Prostate gland (tissue), 2 donors: Measurements from ENCODE around the gene UFSP2. TPM values are rescaled to one million over a fixed set of nuclear protein-coding genes. Genes with fewer than 3 reads are reported as not detected.

Source experiments
- DNase-seq: peaks from one replicate; pipeline ENCODE4 v3.0.0-alpha.2; 2019; ENCODE audit warnings: low spot score
- H3K27ac ChIP-seq, 2 donors: fragments of 200-600 bp; sonication (generic); 2 replicates each; pipeline ENCODE4 v1.5.1; 2017 to 2019
- H3K27me3 ChIP-seq: fragments of 200-600 bp; sonication (generic); replicated peaks from 2 replicates; pipeline ENCODE4 v1.5.1; 2019; ENCODE audit not compliant: insufficient read depth
- H3K36me3 ChIP-seq, 2 donors: fragments of 200-600 bp; sonication (generic); 1 replicate in 1 of 2; 2 replicates in 1 of 2; pipeline versions ENCODE4 v1.5.1 to v1.8.1; 2017 to 2019
- H3K4me1 ChIP-seq: fragments of 200-600 bp; sonication (generic); replicated peaks from 2 replicates; pipeline ENCODE4 v1.5.1; 2019
- H3K4me3 ChIP-seq, 2 donors: fragments of 200-600 bp; sonication (generic); 2 replicates each; pipeline ENCODE4 v1.5.1; 2017 to 2019
- H3K9me3 ChIP-seq: fragments of 200-600 bp; sonication (generic); 2 replicates; pipeline ENCODE4 v1.5.1; 2017
- POLR2A ChIP-seq: fragments of 450-650 bp; IDR thresholded peaks from one replicate; pipeline ENCODE4 v1.6.1; 2016; ENCODE audit warnings: antibody characterized with exemption, mild to moderate bottlenecking
- POLR2AphosphoS5 ChIP-seq: sonication (generic); formaldehyde crosslinking; IDR thresholded peaks from one replicate; pipeline ENCODE4 v1.6.1; 2017; ENCODE audit warnings: antibody characterized with exemption
- WGBS: methylation state at CpG from one replicate; pipeline ENCODE4 v1.1.5; 2018; 5-methylcytosine and 5-hydroxymethylcytosine counted together
- intact Hi-C: fragments of 100-400 bp; cut with DNase I; formaldehyde crosslinking; loops from one replicate; pipeline ENCODE4 v1.14.2; 2022
- total RNA-seq, 2 donors: library from RNA; depleted of rRNA; stranded (reverse); fragments of >200 nt; gene quantifications; one replicate each; pipeline ENCODE4 v1.1.0, GENCODE V29; 2016
- TF ChIP-seq, protein P1 (sequence below), 4 experiments: fragments of 200-600 bp in 2 of 4; fragments of 450-650 bp in 2 of 4; sonication (generic) in 2 of 4; IDR thresholded peaks; 1 replicate in 3 of 4; 2 replicates in 1 of 4; pipeline ENCODE4 v1.5.1; 2016 to 2019; ENCODE audit warnings: antibody characterized with exemption in 4 of 4, mild to moderate bottlenecking in 2 of 4, moderate library complexity in 2 of 4

The UFSP2 gene
- total RNA-seq, 2 donors from 2014 or later = 32.1 to 42.7 TPM

DNA sequence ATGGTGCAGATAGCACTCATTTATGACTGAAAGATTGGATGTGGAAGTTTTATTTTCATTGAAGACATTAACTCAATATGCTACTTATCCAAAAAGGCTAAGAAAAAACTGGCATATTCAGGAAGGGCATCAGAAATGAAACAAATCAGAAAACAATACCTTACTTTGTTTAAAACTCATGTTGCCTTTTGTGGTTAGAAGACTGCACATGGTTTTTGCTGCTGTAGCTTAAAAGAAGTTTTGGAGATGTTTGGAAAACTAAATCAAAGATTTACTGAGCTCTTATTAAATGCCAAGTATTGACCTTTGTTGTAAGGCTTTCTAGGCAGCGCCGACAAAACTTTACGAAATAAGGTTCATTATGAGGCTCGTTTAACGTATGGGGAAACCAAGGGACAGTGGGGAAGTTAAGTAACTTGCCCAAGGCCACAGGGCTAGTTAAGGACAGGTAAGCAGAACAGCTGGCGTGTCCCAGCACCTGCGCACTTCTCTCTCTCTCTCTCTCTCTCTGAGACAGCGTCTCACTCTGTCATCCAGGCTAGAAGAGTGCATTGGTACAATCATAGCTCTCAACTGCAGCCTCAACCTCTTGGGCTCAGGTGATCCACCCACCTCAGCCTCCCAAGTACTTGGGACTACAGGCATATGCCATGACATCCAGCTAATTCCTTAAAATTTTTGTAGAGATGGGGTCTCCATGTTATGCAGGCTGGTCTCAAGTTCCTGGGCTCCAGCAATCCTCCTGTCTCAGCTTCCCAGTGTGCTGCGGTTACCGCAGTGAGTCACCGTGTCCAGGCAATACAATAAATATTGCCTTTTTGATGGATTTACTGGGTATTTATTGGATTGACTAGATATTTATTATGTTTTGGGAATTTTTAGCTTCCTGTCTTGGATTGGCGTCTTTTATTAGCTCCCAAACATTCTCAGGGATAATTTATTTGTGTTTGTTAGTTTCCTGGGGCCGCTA lies 46.2 kb downstream of the UFSP2 start:
- 73% methylated on average over 13 of the region's 13 CpGs for WGBS
- DNase-seq = no peak
- Histone ChIP-seq H3K27me3 (no peaks in the 10 kb centered on the region), H3K4me1 (peaks cover 10% of the 10 kb centered on the region), H3K27ac (peak overlapping the region in 1 of 2 donors; percentile 10), H3K4me3 (no peak overlapping the region), H3K9me3 (no peaks in the 10 kb centered on the region), H3K36me3 (no peaks in the 10 kb centered on the region)
- intact Hi-C loops = no loop called here
- TF ChIP-seq POLR2A (no peak), POLR2AphosphoS5 (no peak)
- TF ChIP-seq, protein P1, sequence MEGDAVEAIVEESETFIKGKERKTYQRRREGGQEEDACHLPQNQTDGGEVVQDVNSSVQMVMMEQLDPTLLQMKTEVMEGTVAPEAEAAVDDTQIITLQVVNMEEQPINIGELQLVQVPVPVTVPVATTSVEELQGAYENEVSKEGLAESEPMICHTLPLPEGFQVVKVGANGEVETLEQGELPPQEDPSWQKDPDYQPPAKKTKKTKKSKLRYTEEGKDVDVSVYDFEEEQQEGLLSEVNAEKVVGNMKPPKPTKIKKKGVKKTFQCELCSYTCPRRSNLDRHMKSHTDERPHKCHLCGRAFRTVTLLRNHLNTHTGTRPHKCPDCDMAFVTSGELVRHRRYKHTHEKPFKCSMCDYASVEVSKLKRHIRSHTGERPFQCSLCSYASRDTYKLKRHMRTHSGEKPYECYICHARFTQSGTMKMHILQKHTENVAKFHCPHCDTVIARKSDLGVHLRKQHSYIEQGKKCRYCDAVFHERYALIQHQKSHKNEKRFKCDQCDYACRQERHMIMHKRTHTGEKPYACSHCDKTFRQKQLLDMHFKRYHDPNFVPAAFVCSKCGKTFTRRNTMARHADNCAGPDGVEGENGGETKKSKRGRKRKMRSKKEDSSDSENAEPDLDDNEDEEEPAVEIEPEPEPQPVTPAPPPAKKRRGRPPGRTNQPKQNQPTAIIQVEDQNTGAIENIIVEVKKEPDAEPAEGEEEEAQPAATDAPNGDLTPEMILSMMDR (IDR thresholded peaks at IDR 0.05) = no peak

DNA sequence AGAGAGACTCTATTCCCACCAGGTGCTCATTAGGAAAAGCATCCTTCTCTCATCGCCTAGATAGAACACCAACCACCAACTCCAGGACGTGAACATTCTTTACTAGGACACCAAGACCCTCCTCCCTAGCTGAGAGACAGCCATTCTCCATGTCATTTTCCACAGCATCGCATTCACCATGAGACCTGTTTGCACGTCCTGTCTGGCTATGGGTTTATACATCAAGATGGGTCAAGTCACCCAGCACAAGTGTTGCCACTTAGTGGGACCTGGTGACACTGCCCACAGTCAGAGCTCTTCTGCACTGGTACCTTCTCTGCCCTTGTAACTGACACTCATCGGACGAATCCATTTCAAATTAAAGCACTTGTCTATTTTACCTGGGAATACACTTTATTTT lies 47.5 kb downstream of the UFSP2 start:
- no peaks in the 10 kb centered on the region for H3K4me1 ChIP-seq
- 91% methylated on average over 6 of the region's 6 CpGs for WGBS
- H3K36me3 ChIP-seq = no peaks in the 10 kb centered on the region
- no peaks in the 10 kb centered on the region for H3K27me3 ChIP-seq
- no peak overlapping the region for H3K27ac ChIP-seq
- no peak overlapping the region for H3K4me3 ChIP-seq
- intact Hi-C loops = no loop called here
- TF ChIP-seq, protein P1 (IDR thresholded peaks at IDR 0.05) = no peak
- no peak for TF ChIP-seq POLR2A
- TF ChIP-seq POLR2AphosphoS5 = no peak
- no peak for DNase-seq
- no peaks in the 10 kb centered on the region for H3K9me3 ChIP-seq

DNA sequence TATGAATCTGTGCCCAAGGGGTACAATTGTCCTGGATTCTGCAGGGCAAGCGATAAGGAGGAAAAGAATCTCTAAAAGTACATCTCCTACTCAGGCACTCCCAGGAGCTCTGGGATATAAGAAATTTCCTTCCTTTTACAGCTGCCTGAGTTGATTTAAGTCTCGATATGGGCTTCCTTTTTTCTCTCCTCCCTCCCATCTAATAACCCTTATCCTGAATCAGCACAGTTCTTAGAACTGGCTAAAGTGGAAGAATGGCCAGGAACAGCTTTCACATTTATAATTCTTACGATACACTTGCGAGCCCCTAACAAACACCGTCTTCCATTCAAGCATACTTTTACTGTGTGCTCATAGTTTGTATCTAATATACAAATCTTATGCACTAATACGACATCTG lies 51.2 kb downstream of the UFSP2 start:
- intact Hi-C loops = no loop called here
- WGBS = 77% methylated on average over 6 of the region's 6 CpGs
- no peaks in the 10 kb centered on the region for H3K27me3 ChIP-seq
- no peaks in the 10 kb centered on the region for H3K36me3 ChIP-seq
- no peaks in the 10 kb centered on the region for H3K4me1 ChIP-seq
- TF ChIP-seq POLR2AphosphoS5 = no peak
- TF ChIP-seq, protein P1 (IDR thresholded peaks at IDR 0.05) = no peak
- no peak for TF ChIP-seq POLR2A
- no peak overlapping the region for H3K27ac ChIP-seq
- no peak for DNase-seq
- no peaks in the 10 kb centered on the region for H3K9me3 ChIP-seq
- H3K4me3 ChIP-seq = no peak overlapping the region

DNA sequence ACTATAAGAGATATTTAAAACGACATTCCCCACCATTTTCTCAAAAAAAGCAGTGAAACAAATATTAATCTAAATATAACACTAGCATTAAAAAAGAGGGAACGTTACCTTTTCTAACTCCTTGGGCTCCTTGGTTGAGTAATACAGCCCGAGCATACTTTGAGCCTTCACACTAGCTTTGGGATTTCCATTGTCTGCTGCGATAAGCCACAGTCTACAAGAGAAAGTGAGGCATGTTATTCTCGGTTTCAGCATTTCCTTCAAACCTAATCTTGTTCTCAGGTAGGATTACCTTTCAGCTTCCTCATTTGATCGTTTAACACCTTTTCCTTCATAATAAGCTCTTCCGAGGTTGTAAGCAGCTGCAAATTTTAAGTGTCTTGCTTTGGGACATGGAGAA lies 51.7 kb downstream of the UFSP2 start:
- Histone ChIP-seq H3K27me3 (no peaks in the 10 kb centered on the region), H3K4me1 (no peaks in the 10 kb centered on the region), H3K27ac (no peak overlapping the region), H3K36me3 (no peaks in the 10 kb centered on the region), H3K9me3 (no peaks in the 10 kb centered on the region), H3K4me3 (no peak overlapping the region)
- TF ChIP-seq POLR2AphosphoS5 (no peak), POLR2A (no peak)
- TF ChIP-seq, protein P1 (IDR thresholded peaks at IDR 0.05) = no peak
- no peak for DNase-seq
- 84% methylated on average over 7 of the region's 7 CpGs for WGBS
- intact Hi-C loops = no loop called here

DNA sequence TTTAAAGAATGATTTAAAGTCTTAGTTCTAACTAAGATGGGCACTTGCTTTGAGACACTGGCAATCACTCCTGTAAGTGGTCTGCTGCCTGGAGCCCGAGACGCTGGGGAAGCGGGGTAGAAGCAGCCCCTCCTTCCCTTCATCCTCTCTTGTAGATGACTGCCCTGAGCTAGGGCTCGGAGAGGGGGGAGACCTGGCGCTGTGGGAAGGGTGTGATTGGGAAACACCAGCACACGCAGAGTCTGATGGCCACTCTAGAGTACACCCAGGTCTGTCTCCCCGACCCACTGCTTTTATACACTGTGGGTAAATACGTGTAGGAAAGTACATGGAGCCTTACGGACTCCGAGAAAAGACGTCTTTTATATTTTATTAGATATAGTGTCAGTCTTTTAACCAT lies 54.1 kb downstream of the UFSP2 start:
- Histone ChIP-seq H3K27ac (no peak overlapping the region), H3K9me3 (no peaks in the 10 kb centered on the region), H3K36me3 (no peaks in the 10 kb centered on the region), H3K27me3 (no peaks in the 10 kb centered on the region), H3K4me1 (no peaks in the 10 kb centered on the region), H3K4me3 (no peak overlapping the region)
- DNase-seq = no peak
- intact Hi-C loops = no loop called here
- no peak for TF ChIP-seq POLR2AphosphoS5
- TF ChIP-seq, protein P1 (IDR thresholded peaks at IDR 0.05) = no peak
- no peak for TF ChIP-seq POLR2A
- WGBS = 74% methylated on average over 11 of the region's 11 CpGs
